ENCODE results near the gene IPO4. TPM values are rescaled to one million over a fixed set of nuclear protein-coding genes. Genes with fewer than 3 reads are reported as not detected.

IPO4 gene
- total and polyA plus RNA-seq, 9 of the 15 experiments (the other 6 are each of a cell fraction or from before 2014, with no cell fraction given), result 7.3 to 122 (median 31.8) TPM

DNA sequence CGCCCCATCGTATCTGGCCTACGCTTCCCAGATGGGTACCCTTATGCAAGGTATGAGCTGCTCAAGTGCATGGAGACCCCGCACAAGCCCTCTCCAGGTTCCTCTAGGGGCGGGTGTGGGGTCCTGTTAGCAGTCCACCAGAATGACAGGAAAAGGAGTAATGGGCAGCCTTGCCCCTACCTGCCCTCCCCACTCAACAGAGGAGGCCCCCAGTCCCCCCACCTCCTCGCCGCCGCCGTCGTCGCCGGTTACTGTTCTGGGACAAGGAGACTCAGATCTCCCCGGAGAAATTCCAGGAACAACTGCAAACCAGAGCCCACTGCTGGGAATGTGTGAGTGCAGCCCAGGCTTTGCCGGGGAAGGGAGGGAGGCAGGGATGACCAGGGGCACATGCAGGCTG, 10.7 kb downstream of the IPO4 start:
- whole genome bisulfite sequencing (ENCODE audit: insufficient coverage, low coverage, missing lambda C conversion rate), result 100% methylated on average over 3 of the region's 14 CpGs
- BruUV-seq (replicated peaks), result no TSS peak
- no peak for TF ChIP-seq E2F1 (CRISPR knock-in tag; IDR thresholded peaks at IDR 0.05)
- no peak for TF ChIP-seq SIRT6 (IDR thresholded peaks at IDR 0.05; ENCODE audit: low read depth, low read length)
- TF ChIP-seq, protein P1, sequence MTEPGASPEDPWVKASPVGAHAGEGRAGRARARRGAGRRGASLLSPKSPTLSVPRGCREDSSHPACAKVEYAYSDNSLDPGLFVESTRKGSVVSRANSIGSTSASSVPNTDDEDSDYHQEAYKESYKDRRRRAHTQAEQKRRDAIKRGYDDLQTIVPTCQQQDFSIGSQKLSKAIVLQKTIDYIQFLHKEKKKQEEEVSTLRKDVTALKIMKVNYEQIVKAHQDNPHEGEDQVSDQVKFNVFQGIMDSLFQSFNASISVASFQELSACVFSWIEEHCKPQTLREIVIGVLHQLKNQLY (CRISPR knock-in tag; conservative IDR thresholded peaks at IDR 0.05), result no peak
- TF ChIP-seq PHTF2 (CRISPR knock-in tag; IDR thresholded peaks at IDR 0.05), result no peak
- no peak for TF ChIP-seq ZNF408 (CRISPR knock-in tag; IDR thresholded peaks at IDR 0.05; ENCODE audit: low read depth)
- TF ChIP-seq NFE2L1 (tag; IDR thresholded peaks at IDR 0.05; ENCODE audit: borderline replicate concordance, low read depth), result no peak
- TF ChIP-seq ARHGAP35 (IDR thresholded peaks at IDR 0.05; ENCODE audit: partially characterized antibody), result no peak
- TF ChIP-seq SIN3B (IDR thresholded peaks at IDR 0.05; ENCODE audit: low read depth), result no peak
- TF ChIP-seq RNF2 (IDR thresholded peaks at IDR 0.05), result no peak
- TF ChIP-seq, protein P2, sequence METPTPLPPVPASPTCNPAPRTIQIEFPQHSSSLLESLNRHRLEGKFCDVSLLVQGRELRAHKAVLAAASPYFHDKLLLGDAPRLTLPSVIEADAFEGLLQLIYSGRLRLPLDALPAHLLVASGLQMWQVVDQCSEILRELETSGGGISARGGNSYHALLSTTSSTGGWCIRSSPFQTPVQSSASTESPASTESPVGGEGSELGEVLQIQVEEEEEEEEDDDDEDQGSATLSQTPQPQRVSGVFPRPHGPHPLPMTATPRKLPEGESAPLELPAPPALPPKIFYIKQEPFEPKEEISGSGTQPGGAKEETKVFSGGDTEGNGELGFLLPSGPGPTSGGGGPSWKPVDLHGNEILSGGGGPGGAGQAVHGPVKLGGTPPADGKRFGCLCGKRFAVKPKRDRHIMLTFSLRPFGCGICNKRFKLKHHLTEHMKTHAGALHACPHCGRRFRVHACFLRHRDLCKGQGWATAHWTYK (CRISPR knock-in tag; IDR thresholded peaks at IDR 0.05), result no peak
- TF ChIP-seq PBX2 (CRISPR knock-in tag; IDR thresholded peaks at IDR 0.05; ENCODE audit: low read depth), result no peak
- no peak for TF ChIP-seq PBX2 (tag; conservative IDR thresholded peaks at IDR 0.05; ENCODE audit: low read depth)

More for the DNA sequence above, 10.7 kb downstream of the IPO4 start:
- H3K9me1 ChIP-seq (ENCODE audit: control insufficient read depth, insufficient read depth, low read length), result no peaks in the 10 kb centered on the region
- H3K27me3 ChIP-seq (ENCODE audit: control insufficient read depth in 2 of 2, insufficient read depth in 2 of 2, low read length in 2 of 2), result no peaks in the 10 kb centered on the region
- CTCF ChIA-PET (ENCODE audit: low intra/inter-chr PET ratio), result no interaction called here
- no peak overlapping the region for H3K9ac ChIP-seq (ENCODE audit: insufficient read depth in 1 of 2, low read depth in 2 of 2, low read length in 2 of 2)
- peaks cover 44% of the 10 kb centered on the region; the same call in 2 of the 3 replicates for H3K36me3 ChIP-seq (ENCODE audit: control insufficient read depth, insufficient read depth, low read length)
- no peaks in the 10 kb centered on the region for H3K9me3 ChIP-seq (replicated peaks; ENCODE audit: control insufficient read depth, insufficient read depth, low read depth, low read length)
- in situ Hi-C loops (cut with MboI), result no loop called here
- no peaks in the 10 kb centered on the region; a peak in 2 of 5 replicates for H3K4me1 ChIP-seq (replicated peaks in 1 of 2; ENCODE audit: control insufficient read depth in 2 of 2, insufficient read depth in 2 of 2, low read length in 2 of 2)
- DNase-seq (ENCODE audit: extremely low read depth in 1 of 4, low spot score in 3 of 4), result no peak
- H3K4me3 ChIP-seq, result no peak overlapping the region
- H2AFZ ChIP-seq (ENCODE audit: low read depth, low read length), result no peak overlapping the region
- no peak overlapping the region for H3K27ac ChIP-seq (ENCODE audit: extremely low read depth, low read depth, low read length)
- no peak overlapping the region for H3K4me2 ChIP-seq (ENCODE audit: insufficient read depth, low read length)
- no peaks in the 10 kb centered on the region for H4K20me1 ChIP-seq (replicated peaks; ENCODE audit: control insufficient read depth, insufficient read depth, low read length)
- no peak for ATAC-seq
- POLR2A ChIA-PET, result interaction anchor here (1.2 kb wide), 1 partner anchor 11 kb away, joined by 4 read pairs; the partner anchor contains the start of gene IPO4
- FAIRE-seq, result no peak
- intact Hi-C loops (cut with micrococcal nuclease), result no loop called here
- no peaks in the 10 kb centered on the region for H3K79me2 ChIP-seq (ENCODE audit: control insufficient read depth, insufficient read depth, low read length)
